ENCODE results near the gene SPDYE11. TPM values are rescaled to one million over a fixed set of nuclear protein-coding genes. Genes with fewer than 3 reads are reported as not detected.
A peak's percentile ranks its signal among the peaks of the same experiment; 100 is the strongest.
"Not testable (repeated sequence)": the region's sequence is repeated elsewhere in the genome, so short reads cannot be mapped to it uniquely, and the experiment has no call there.

The SPDYE11 gene, protein sequence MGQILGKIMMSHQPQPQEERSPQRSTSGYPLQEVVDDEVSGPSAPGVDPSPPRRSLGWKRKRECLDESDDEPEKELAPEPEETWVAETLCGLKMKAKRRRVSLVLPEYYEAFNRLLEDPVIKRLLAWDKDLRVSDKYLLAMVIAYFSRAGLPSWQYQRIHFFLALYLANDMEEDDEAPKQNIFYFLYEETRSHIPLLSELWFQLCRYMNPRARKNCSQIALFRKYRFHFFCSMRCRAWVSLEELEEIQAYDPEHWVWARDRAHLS
- not detected in 2 replicates for total RNA-seq (2014; rRNA removed; shearing (Covaris generic))

DNA sequence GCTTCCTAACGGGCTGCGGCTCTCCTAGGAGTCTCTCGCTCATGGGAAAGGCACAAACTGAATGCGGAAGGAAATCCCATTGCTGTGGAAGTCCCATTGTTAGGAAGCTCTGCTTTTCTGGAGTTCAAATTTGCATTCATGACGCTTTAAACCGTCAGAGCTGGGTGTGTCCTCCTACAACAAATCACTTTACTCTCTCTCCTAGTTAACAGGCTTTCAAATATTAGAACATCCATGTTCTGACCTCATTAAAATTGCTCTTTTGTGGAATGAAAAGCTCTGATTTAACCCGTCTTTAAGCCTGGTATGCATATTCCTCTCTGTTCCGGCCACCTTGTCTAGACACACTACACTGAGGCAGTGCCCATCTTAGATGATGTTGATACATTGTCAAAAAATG lies at the start of gene SPDYE11:
TSS of gene SPDYE11 (minus strand) at position 101 of the 400 bp plus-strand sequence. CDS start 1,800 bp downstream, outside the sequence.
- not testable (repeated sequence) for DNase-seq (ENCODE audit: low read depth)

DNA sequence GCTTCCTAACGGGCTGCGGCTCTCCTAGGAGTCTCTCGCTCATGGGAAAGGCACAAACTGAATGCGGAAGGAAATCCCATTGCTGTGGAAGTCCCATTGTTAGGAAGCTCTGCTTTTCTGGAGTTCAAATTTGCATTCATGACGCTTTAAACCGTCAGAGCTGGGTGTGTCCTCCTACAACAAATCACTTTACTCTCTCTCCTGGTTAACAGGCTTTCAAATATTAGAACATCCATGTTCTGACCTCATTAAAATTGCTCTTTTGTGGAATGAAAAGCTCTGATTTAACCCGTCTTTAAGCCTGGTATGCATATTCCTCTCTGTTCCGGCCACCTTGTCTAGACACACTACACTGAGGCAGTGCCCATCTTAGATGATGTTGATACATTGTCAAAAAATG lies 28.2 kb upstream of the SPDYE11 start, which contains the start of gene SPDYE9:
TSS of gene SPDYE9 (minus strand) at position 101 of the 400 bp plus-strand sequence. CDS start 1,800 bp downstream, outside the sequence.
- not testable (repeated sequence) for DNase-seq (ENCODE audit: low read depth)

DNA sequence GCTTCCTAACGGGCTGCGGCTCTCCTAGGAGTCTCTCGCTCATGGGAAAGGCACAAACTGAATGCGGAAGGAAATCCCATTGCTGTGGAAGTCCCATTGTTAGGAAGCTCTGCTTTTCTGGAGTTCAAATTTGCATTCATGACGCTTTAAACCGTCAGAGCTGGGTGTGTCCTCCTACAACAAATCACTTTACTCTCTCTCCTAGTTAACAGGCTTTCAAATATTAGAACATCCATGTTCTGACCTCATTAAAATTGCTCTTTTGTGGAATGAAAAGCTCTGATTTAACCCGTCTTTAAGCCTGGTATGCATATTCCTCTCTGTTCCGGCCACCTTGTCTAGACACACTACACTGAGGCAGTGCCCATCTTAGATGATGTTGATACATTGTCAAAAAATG lies 28.0 kb downstream of the SPDYE11 start, which contains the start of gene SPDYE8:
TSS of gene SPDYE8 (minus strand) at position 101 of the 400 bp plus-strand sequence. CDS start 1,800 bp downstream, outside the sequence.
- DNase-seq (ENCODE audit: low read depth) = not testable (repeated sequence)

DNA sequence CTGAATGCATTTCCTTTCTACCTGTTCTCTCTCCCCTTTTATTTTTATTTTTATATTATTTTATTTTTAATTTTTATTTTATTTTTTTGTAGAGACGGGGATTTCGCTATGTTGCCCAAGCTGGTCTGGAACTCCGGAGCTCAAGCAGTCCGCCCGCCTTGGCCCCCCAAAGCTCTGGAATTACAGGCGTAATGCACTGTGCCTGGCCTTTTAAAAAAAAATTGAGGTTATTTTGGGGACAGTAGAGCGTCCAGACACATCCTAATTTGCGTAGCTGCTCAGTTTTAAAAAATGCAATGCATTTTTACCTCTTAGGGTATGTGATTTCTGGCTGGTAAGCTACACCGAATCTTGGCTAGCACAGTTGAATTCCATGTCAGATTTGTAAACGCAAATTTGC lies 51.2 kb downstream of the SPDYE11 start:
- not testable (repeated sequence) for DNase-seq (ENCODE audit: low read depth)

DNA sequence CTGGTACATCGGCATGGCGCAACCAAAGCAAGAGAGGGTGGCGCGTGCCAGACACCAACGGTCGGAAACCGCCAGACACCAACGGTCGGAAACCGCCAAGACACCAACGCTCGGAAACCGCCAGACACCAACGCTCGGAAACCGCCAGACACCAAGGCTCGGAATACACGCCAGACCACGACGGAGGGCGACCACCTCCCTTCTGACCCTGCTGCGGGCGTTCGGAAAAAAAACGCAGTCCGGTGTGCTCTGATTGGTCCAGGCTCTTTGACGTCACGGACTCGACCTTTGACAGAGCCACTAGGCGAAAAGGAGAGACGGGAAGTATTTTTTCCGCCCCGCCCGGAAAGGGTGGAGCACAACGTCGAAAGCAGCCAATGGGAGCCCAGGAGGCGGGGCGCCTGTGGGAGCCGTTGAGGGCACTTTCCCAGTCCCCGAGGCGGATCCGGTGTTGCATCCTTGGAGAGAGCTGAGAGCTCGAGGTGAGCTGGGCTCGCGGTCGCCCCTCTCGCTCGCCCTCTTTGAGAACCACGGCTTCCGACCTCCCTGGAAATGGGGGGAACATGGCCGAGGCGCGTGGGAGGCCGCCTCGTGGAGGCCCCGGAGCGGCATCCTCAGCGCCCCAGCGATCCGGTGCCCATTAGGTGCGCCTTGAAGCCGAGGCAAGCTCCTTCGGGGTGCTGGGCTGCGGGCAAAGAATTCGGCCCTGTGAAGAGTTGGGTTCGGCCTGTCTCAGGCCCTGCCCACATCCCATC lies 51.8 kb downstream of the SPDYE11 start:
- peak; percentile 88 for DNase-seq (ENCODE audit: low read depth)

DNA sequence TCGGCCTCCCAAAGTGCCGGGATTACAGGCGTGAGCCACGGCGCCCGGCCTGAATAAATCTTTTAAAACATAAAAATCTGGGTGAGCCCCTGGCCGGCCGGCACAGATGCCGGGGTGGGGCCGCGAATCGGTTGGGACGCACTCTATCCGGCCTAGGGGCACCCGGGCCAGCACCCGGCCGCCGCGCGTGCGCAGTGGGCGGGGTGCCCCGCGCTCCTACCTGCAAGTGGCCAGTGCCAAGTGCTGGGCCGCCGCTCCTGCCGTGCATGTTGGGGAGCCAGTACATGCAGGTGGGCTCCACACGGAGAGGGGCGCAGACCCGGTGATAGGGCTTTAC lies 52.4 kb downstream of the SPDYE11 start:
- not testable (repeated sequence) for DNase-seq (ENCODE audit: low read depth)

DNA sequence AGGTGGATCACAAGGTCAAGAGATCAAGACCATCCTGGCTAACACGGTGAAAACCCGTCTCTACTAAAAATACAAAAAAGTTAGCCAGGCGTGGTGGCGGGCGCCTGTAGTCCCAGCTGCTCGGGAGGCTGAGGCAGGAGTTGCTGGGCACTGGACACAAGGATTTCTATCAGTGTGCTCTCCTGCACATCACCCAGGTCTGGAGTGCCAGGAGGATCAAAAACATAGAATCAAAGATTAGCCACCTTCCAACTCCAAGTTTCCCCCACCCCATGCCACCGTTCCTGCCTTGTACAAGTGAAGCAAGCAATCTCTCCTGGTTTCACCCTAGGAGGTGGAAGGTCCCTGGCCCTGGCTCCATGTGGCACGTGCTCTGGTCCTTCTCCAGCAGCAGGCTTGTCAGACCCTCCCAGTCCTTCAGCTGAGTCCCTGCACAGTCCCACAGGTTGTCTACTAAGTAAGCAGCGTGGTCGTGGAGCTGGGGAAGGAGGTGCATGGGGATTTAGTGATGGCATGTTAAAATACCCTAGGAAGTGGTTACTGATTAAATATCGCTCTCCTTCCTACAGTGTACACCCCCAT lies 59.7 kb downstream of the SPDYE11 start:
- DNase-seq (ENCODE audit: low read depth) = not testable (repeated sequence)

Other genes with a start within 250 kb of the SPDYE11 start
- 3.1 and 4.7 TPM in 2 replicates for gene TYW1B, start 229.7 kb downstream of the SPDYE11 start, total RNA-seq (2014; rRNA removed; shearing (Covaris generic))
- gene POM121, start 132.8 kb downstream of the SPDYE11 start, total RNA-seq (2014; rRNA removed; shearing (Covaris generic)) = 4.4 and 4.5 TPM in 2 replicates
- gene TRIM74, start 88.4 kb downstream of the SPDYE11 start, total RNA-seq (2014; rRNA removed; shearing (Covaris generic)) = not detected in 2 replicates
- not detected in 2 replicates for gene SPDYE8, start 28.1 kb downstream of the SPDYE11 start, total RNA-seq (2014; rRNA removed; shearing (Covaris generic))
- not detected in 2 replicates for gene SPDYE9, start 28.1 kb upstream of the SPDYE11 start, total RNA-seq (2014; rRNA removed; shearing (Covaris generic))

Data from RPMI7951 (cell line).